Stimulated activated CD8-positive, alpha-beta memory T cell treated with anti-CD3 and anti-CD28 coated beads, Interleukin-7, amount 100 ng/mL, for 48 hours (primary cell): Measurements from ENCODE around the gene SGCD.

Experiments
- DNase-seq, 2 donors: peaks; one replicate each; pipeline ENCODE4 v3.0.0-alpha.2; 2020; ENCODE audit warnings: low read depth in 1 of 2; ENCODE audit errors: extremely low read depth in 1 of 2

Gene SGCD

DNA sequence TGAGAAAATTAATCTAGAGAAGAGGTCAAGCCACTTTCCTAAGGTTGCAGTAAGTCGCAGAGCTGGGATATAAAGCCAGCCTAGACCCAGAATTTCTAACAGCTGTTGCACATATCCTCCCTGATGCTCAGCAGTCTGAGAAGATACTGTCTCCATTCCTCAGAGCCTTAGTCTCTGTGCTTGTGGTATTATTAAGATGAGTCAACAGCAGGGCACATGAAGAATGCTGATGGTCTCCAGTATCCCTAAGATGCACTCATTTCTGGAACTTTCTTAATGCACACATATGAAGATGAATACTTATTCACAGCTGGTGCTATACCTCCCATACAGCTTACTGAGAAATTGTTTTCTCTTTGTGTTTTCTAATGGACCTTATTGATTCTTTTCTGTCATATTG is 32.5 kb downstream of the SGCD start:
- no peak for DNase-seq

DNA sequence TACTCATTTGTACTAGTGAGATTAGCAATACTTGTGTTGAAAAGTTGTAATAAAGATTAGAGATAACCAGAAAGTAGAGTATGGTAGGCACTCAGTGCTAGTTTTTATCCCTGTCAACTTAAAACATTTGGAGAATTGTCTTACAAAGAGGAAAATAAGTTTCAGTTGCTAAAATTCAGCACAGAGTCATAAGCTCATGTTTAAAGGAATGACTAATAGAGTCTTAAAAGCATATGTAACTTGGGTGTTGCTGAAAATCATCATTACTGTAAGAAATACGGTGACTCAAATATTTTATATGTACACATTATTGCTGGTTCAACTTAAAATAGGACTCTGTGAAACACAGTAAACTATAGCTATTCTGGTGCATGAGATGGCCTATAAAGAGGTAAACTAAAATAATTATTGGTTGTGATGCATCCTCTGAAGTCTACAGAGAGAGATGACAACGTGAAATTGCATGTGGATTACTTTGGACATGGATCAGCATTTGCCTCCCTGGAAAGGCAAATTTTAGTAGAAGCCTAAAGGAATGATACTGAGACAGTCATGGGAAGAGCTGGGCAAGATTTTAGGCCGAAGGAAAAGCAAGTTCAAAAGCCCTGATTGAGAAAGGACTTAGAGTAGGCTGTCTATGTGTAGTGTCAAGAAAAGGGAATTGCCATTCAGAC is 34.6 kb downstream of the SGCD start:
- DNase-seq, result no peak

- no peak for DNase-seq
Observed at GRCh38 chr5:156363861-156364260, 36.9 kb downstream of the SGCD start.

- no peak for DNase-seq
Observed at GRCh38 chr5:156366521-156366920, 39.6 kb downstream of the SGCD start.

DNA sequence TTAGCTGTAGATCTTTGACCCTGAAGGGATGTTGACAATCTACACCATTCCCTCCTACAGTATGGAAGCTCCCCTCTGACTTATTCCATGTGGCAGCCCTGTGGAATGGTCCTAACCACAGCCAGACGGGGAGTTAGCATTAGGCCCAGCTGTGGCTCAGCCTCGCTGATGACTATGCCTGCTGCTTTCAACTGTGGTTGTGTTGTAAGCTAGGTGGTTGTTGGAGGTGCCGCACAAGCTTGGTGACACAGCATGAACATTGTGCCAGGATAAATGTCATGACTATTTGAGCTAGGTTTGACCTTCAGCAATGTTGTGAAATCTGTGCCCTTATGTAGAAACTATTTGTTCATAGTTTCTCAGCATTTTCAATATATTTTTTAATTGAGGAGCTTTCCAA is 40.6 kb downstream of the SGCD start:
- no peak for DNase-seq

DNA sequence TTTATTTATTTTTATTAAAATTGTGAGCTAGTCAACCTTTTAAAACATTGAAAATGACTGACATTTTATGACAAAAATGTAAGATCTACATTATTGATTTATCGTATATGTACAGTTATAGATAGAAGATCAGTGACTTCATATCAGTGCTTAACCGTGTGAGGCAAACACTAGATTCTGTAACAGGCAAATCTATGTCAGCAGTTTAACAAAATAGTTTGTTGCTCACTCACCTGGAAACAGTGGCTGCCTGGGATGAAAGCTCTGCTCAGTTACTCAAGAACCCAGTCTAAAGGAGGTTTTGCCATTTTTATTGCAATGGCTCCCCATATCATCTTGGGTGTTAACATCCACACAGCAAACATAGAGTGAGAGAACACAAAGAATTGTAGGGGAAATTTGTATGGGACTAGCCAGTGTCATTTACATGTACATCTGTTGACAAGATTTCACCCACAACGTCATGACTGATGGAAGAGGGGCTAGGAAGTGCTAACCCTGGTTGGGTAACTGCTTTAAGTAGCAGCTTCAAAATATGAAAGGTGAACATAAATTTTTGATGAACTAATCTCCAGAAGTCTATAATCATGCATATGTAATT is 49.0 kb downstream of the SGCD start:
- DNase-seq, result no peak

DNA sequence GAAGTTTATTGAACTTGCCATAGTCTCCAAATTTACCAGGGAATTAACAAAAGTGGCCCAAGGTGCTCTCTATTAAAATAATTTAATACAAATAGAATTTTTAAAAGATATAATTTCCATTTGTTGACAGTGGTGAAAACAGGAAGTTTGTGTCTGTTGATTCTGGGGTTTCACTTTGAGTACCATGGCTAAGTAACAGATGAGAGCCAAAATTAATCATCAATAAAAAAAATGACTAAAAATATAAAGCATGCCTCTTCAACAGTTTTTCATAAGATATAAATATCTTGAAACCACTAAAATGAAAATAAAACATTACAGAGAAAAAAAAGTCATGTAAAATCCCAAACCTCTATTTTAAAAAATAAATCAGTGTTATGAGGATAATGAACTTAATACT is 49.8 kb downstream of the SGCD start:
- DNase-seq, result no peak

DNA sequence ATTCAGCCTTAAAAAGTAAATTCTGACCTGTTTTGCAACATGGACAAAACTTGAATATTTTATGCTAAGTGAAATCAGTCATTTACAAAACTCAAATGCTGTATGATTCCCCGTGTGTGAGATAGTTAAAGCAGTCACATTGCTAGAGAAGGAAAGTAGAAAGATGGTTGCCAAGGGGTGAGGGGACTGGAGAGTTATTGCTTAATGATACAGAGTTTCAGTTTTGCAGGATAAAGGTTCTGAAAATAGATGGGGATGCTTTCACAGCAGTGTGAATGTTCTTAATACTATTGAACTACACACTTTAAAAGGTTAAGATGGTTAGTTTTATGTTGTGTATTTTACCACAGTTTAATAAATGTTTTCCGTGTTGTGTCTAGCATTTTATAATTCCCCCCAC is 51.2 kb downstream of the SGCD start:
- DNase-seq, result no peak

DNA sequence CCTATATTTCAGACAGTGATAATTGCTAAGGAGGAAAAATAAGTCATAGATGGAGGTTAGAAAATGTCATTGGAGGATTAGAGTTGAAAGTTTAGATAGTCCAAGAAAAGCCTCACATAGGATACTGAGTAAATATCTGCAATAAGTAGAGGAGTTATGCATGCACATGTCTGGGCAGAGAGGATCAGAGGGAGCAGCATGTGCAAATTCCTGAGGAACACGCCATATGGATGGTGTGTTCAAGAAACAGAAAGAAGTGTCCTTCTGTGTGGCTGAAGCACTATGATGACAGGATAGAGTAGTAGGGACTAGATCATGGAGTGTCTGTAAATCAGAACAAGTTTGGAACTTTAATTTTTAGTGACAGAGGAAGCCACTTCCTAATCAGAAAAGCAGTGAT is 52.2 kb downstream of the SGCD start:
- DNase-seq, result no peak

DNA sequence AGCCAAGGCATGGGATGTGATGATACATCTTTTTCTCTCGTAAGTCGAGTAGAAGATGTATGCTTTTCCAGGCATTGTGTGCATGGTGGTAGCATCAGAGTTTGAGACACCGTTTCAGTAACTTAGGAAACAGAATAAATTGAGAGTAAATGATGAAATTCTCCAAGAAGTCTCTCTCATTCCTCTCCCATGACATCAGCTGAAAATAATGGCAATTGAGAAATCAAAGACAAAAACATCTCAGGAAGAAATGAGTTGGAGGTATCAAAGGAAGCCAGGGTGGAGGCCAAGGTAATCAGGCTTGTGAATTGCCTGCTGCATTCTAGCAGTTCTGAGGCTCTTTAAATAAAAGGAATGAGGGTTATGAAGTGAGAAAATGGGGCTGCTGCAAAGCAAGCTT is 53.9 kb downstream of the SGCD start:
- DNase-seq, result no peak

GRCh38 chr5:156383510-156384265 is 56.7 kb downstream of the SGCD start:
- no peak for DNase-seq

- no peak for DNase-seq
Observed at GRCh38 chr5:156385416-156385815, 58.5 kb downstream of the SGCD start.

GRCh38 chr5:156386976-156387375 is 60.0 kb downstream of the SGCD start:
- no peak for DNase-seq

GRCh38 chr5:156387391-156387790 is 60.4 kb downstream of the SGCD start:
- DNase-seq, result no peak

DNA sequence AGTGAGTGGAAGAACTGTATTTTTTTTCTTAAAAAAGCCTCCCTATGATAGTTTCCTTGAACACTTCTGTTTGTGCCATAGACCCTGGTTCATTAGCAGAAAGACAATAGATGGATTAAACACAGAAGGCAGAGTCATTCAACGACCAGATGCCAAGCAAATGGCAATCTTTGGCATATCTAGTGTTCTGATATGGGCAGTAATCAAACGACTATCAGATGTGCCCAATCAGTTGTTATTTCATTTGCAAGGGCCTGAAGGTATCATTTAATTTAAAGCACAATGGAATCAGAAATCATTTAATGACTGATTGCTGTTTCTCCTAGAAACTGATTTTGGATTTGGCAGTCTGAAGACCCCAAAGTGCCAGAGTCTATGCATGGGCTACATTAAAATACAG is 61.3 kb downstream of the SGCD start:
- no peak for DNase-seq

- DNase-seq, result no peak
Observed at GRCh38 chr5:156391139-156391538, 64.2 kb downstream of the SGCD start.

- no peak for DNase-seq
Observed at GRCh38 chr5:156393980-156394379, 67.0 kb downstream of the SGCD start.

DNA sequence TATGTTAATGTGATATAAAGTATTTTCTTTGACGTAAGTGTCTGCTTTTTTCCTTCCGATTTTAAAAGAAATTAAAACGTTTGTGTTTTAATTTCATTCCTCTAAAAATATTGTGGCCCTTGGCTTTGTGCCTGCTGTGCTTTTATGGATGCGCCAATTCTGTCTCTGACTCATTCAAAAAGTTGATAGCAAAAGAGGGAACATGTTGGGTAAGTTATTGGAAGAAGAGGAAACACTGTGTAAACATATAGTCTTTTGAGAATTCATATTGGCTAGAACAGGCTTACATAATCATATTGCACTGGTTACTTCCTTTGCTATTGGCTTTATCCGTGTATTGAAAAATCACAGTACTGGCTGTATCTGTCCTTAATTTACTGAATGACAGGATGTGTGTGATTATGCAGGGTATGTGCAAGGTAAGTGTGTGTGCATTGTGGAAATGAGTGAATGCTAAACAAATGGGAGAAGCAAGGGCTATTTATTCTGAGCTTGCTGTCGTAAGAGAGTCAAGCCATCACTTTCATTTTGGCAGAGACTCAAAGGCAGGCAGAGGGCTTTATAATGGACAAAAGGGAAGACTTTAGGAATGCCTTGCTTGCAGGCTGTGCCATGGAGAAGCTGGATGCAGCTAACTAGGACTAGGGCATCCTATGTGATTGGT is 67.8 kb downstream of the SGCD start:
- no peak for DNase-seq

GRCh38 chr5:156395306-156395675 is 68.3 kb downstream of the SGCD start:
- no peak for DNase-seq

GRCh38 chr5:156396063-156396829 is 69.3 kb downstream of the SGCD start:
- no peak for DNase-seq

DNA sequence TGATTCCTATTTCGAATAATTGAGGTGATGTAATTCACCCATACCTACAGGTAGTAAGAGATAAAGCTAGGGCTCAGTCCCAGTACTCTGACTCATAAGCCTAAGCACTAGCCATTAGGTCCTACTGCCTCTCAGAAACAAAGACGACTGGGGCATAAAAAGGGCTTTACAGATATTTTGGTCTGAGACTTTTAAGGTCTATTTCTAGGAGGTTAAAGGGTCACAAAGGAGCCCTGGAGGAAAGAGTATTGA is 69.8 kb downstream of the SGCD start:
- DNase-seq, result no peak
